ENCODE data around the gene C12orf42.

Gene C12orf42

DNA sequence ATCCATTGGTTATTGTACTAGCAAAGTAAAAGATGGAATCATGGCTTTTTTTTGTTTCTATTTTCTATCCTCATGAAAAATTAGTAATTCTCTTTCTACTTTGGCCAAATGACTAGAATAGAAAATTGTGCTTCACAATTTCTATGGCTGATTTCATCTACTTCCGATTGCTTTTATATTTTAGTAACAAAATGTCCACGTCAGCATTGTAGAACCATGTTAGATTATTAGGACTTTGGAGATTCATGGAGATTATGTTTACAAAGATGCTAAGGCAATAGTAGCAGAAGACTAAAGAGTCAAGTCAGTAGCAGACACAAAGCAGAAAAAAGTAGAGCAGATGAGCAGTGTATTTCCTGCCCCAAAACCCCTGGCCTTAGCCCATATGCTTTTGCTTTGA lies 113.6 kb downstream of the C12orf42 start:
- no peak overlapping the region for H3K9ac ChIP-seq (ENCODE audit: low read length)
- DNase-seq (ENCODE audit: low read depth), result no peak
- no peaks in the 10 kb centered on the region for H3K27me3 ChIP-seq (replicated peaks; ENCODE audit: control insufficient read depth, insufficient read depth, low read length)
- H3K36me3 ChIP-seq (ENCODE audit: control insufficient read depth, insufficient read depth, low read length, severe bottlenecking), result no peaks in the 10 kb centered on the region
- no peak overlapping the region for H3K4me3 ChIP-seq (ENCODE audit: low read length)
- no peaks in the 10 kb centered on the region for H3K9me3 ChIP-seq (ENCODE audit: control insufficient read depth, low read length)
- H3K4me1 ChIP-seq (ENCODE audit: control insufficient read depth, insufficient read depth, low read length), result no peaks in the 10 kb centered on the region

DNA sequence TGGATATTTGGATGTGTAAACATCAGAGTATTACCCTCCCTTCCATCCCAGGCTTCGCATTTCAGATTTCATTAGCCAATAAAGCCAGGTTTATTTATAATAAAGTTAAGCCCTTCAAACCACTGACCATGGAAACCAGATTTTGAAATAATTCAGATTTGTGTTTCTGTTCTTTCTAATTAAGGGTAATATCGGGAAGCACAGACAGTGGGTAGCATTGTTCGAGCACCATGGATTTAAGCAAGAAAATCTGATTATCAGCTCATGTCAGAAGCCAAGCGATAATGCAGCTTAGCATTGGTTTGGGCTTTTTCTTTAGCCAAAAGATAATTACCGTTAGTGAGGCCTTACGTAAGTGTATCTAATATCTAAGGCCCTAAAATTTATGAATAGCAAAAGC lies 116.1 kb downstream of the C12orf42 start:
- Histone ChIP-seq H3K9me3 (ENCODE audit: control insufficient read depth, low read length) (no peaks in the 10 kb centered on the region), H3K4me1 (ENCODE audit: control insufficient read depth, insufficient read depth, low read length) (no peaks in the 10 kb centered on the region), H3K4me3 (ENCODE audit: low read length) (no peak overlapping the region), H3K36me3 (ENCODE audit: control insufficient read depth, insufficient read depth, low read length, severe bottlenecking) (no peaks in the 10 kb centered on the region), H3K9ac (ENCODE audit: low read length) (no peak overlapping the region), H3K27me3 (replicated peaks; ENCODE audit: control insufficient read depth, insufficient read depth, low read length) (no peaks in the 10 kb centered on the region)
- DNase-seq (ENCODE audit: low read depth), result no peak

- no peak for DNase-seq (ENCODE audit: low read depth)
- Histone ChIP-seq H3K4me1 (ENCODE audit: control insufficient read depth, insufficient read depth, low read length) (no peaks in the 10 kb centered on the region), H3K9ac (ENCODE audit: low read length) (no peak overlapping the region), H3K36me3 (ENCODE audit: control insufficient read depth, insufficient read depth, low read length, severe bottlenecking) (no peaks in the 10 kb centered on the region), H3K9me3 (ENCODE audit: control insufficient read depth, low read length) (peaks cover 4% of the 10 kb centered on the region), H3K27me3 (replicated peaks; ENCODE audit: control insufficient read depth, insufficient read depth, low read length) (no peaks in the 10 kb centered on the region), H3K4me3 (ENCODE audit: low read length) (no peak overlapping the region)
Measured at GRCh38 chr12:103373088-103373523, 122.7 kb downstream of the C12orf42 start.

- H3K9ac ChIP-seq (ENCODE audit: low read length), result no peak overlapping the region
- H3K4me1 ChIP-seq (ENCODE audit: control insufficient read depth, insufficient read depth, low read length), result no peaks in the 10 kb centered on the region
- H3K9me3 ChIP-seq (ENCODE audit: control insufficient read depth, low read length), result peaks cover 4% of the 10 kb centered on the region
- no peak for DNase-seq (ENCODE audit: low read depth)
- H3K4me3 ChIP-seq (ENCODE audit: low read length), result no peak overlapping the region
- no peaks in the 10 kb centered on the region for H3K36me3 ChIP-seq (ENCODE audit: control insufficient read depth, insufficient read depth, low read length, severe bottlenecking)
- H3K27me3 ChIP-seq (replicated peaks; ENCODE audit: control insufficient read depth, insufficient read depth, low read length), result no peaks in the 10 kb centered on the region
Measured at GRCh38 chr12:103369929-103370328, 125.8 kb downstream of the C12orf42 start.

DNA sequence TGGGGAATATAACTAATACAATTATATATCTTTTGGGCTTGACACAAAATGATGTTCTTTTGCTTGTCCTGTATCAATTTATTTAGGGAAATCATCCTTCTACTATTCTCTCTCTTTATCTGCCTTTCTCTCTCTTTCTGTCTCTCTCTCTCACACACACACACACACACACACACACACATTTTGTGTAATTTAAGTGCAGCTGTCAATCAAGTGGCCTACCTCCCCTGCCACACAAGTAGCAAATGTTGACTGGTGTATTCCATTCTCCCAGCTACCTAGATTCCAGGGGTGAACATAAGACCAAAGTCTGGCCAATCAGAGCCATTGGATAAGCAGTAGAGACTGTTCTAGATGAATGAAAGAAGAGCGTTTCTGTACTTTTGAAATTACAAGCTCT lies 127.6 kb downstream of the C12orf42 start:
- Histone ChIP-seq H3K4me3 (ENCODE audit: low read length) (no peak overlapping the region), H3K4me1 (ENCODE audit: control insufficient read depth, insufficient read depth, low read length) (no peaks in the 10 kb centered on the region), H3K36me3 (ENCODE audit: control insufficient read depth, insufficient read depth, low read length, severe bottlenecking) (no peaks in the 10 kb centered on the region), H3K9me3 (ENCODE audit: control insufficient read depth, low read length) (peaks cover 4% of the 10 kb centered on the region), H3K27me3 (replicated peaks; ENCODE audit: control insufficient read depth, insufficient read depth, low read length) (no peaks in the 10 kb centered on the region), H3K9ac (ENCODE audit: low read length) (no peak overlapping the region)
- no peak for DNase-seq (ENCODE audit: low read depth)

DNA sequence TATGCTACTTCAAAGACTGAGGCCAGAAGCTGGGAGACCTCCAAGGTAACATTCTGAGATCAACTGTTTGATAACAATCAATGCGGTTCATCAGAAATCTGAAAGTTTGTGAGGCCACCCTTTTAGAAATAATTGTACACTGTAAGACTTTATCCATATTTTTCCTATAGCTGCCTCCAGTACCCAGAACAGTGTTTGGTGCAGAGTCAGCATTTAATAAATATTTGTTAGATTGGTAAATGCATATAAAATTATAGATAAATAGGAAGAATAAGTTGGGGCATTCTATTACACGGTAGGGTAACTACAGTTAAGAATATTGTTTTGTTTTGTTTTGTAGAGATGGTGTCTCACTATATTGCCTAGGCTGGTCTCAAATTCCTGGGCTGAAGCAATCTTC lies 141.4 kb downstream of the C12orf42 start:
- no peak for DNase-seq (ENCODE audit: low read depth)
- Histone ChIP-seq H3K4me1 (ENCODE audit: control insufficient read depth, insufficient read depth, low read length) (no peaks in the 10 kb centered on the region), H3K4me3 (ENCODE audit: low read length) (no peak overlapping the region), H3K36me3 (ENCODE audit: control insufficient read depth, insufficient read depth, low read length, severe bottlenecking) (no peaks in the 10 kb centered on the region), H3K9ac (ENCODE audit: low read length) (no peak overlapping the region), H3K9me3 (ENCODE audit: control insufficient read depth, low read length) (no peaks in the 10 kb centered on the region), H3K27me3 (replicated peaks; ENCODE audit: control insufficient read depth, insufficient read depth, low read length) (no peaks in the 10 kb centered on the region)

- Histone ChIP-seq H3K4me1 (ENCODE audit: control insufficient read depth, insufficient read depth, low read length) (no peaks in the 10 kb centered on the region), H3K27me3 (replicated peaks; ENCODE audit: control insufficient read depth, insufficient read depth, low read length) (no peaks in the 10 kb centered on the region), H3K36me3 (ENCODE audit: control insufficient read depth, insufficient read depth, low read length, severe bottlenecking) (no peaks in the 10 kb centered on the region), H3K4me3 (ENCODE audit: low read length) (no peak overlapping the region), H3K9ac (ENCODE audit: low read length) (no peak overlapping the region), H3K9me3 (ENCODE audit: control insufficient read depth, low read length) (no peaks in the 10 kb centered on the region)
- DNase-seq (ENCODE audit: low read depth), result no peak
Measured at GRCh38 chr12:103353913-103354312, 141.9 kb downstream of the C12orf42 start.

DNA sequence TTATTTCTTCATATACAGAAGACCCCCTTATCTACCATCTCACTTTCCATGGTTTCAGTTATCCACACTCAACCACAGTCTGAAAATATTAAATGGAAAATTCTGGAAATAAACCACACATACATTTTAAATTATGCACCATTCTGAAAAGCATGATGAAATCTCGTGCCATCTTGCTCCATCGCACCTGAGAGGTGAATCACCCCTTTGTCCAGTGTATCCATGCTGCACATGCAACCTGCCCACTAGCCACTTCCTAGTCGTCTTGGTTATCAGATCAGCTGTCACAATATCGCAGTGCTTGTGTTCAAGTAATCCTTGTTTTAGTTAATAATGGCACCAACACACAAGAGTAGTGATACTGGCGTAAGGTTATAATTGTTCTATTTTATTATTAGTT lies 145.7 kb downstream of the C12orf42 start:
- peaks cover 4% of the 10 kb centered on the region for H3K9me3 ChIP-seq (ENCODE audit: control insufficient read depth, low read length)
- H3K4me1 ChIP-seq (ENCODE audit: control insufficient read depth, insufficient read depth, low read length), result no peaks in the 10 kb centered on the region
- no peak for DNase-seq (ENCODE audit: low read depth)
- no peak overlapping the region for H3K9ac ChIP-seq (ENCODE audit: low read length)
- no peak overlapping the region for H3K4me3 ChIP-seq (ENCODE audit: low read length)
- no peaks in the 10 kb centered on the region for H3K36me3 ChIP-seq (ENCODE audit: control insufficient read depth, insufficient read depth, low read length, severe bottlenecking)
- H3K27me3 ChIP-seq (replicated peaks; ENCODE audit: control insufficient read depth, insufficient read depth, low read length), result no peaks in the 10 kb centered on the region

DNA sequence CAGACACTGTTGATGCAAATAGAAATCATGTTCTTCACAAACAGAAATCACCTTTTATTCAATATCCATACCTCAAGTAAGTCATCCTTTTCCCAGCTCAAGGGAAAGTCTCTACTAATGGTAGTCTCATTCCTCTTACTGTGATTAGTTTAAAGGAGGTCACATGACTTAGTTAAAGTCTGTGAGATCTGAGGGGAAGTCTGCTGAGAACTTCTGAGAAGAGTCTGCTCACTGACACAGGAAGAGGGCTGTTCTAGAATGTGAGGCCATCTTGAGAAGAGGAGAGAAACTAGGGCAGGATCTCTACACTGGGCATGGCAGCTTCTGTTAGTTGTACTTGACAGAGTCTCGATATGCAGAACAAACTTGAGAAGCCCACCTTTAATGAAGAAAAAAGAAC lies 146.8 kb downstream of the C12orf42 start:
- H3K4me3 ChIP-seq (ENCODE audit: low read length), result no peak overlapping the region
- peaks cover 4% of the 10 kb centered on the region for H3K9me3 ChIP-seq (ENCODE audit: control insufficient read depth, low read length)
- H3K4me1 ChIP-seq (ENCODE audit: control insufficient read depth, insufficient read depth, low read length), result no peaks in the 10 kb centered on the region
- no peak overlapping the region for H3K9ac ChIP-seq (ENCODE audit: low read length)
- no peaks in the 10 kb centered on the region for H3K36me3 ChIP-seq (ENCODE audit: control insufficient read depth, insufficient read depth, low read length, severe bottlenecking)
- no peak for DNase-seq (ENCODE audit: low read depth)
- no peaks in the 10 kb centered on the region for H3K27me3 ChIP-seq (replicated peaks; ENCODE audit: control insufficient read depth, insufficient read depth, low read length)

DNA sequence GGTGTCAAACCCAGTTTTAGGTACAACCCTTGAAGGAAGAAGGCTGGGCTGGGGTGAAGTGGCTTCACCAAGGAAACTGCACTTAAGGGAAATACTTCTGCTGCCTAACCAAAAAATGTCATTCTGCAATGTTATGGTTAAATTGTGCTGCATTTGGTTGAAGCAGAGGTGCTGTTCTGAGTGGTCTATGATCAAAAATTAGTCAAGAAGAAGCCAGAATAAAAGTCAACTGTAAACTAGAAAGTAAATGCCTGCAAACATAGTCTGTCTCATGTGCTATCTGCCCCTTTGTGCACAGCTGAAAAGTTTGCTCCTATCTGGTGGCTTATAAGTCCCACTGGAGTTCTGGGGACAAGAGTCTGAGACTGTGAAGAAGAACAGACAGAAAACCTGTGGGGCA lies 158.8 kb downstream of the C12orf42 start:
- H3K36me3 ChIP-seq (ENCODE audit: control insufficient read depth, insufficient read depth, low read length, severe bottlenecking), result no peaks in the 10 kb centered on the region
- H3K9ac ChIP-seq (ENCODE audit: low read length), result no peak overlapping the region
- H3K4me3 ChIP-seq (ENCODE audit: low read length), result no peak overlapping the region
- no peaks in the 10 kb centered on the region for H3K4me1 ChIP-seq (ENCODE audit: control insufficient read depth, insufficient read depth, low read length)
- H3K9me3 ChIP-seq (ENCODE audit: control insufficient read depth, low read length), result peaks cover 7% of the 10 kb centered on the region
- DNase-seq (ENCODE audit: low read depth), result no peak
- H3K27me3 ChIP-seq (replicated peaks; ENCODE audit: control insufficient read depth, insufficient read depth, low read length), result no peaks in the 10 kb centered on the region

GRCh38 chr12:103334466-103334865 lies 161.3 kb downstream of the C12orf42 start:
- peaks cover 4% of the 10 kb centered on the region for H3K9me3 ChIP-seq (ENCODE audit: control insufficient read depth, low read length)
- DNase-seq (ENCODE audit: low read depth), result no peak
- H3K27me3 ChIP-seq (replicated peaks; ENCODE audit: control insufficient read depth, insufficient read depth, low read length), result no peaks in the 10 kb centered on the region
- no peak overlapping the region for H3K4me3 ChIP-seq (ENCODE audit: low read length)
- H3K4me1 ChIP-seq (ENCODE audit: control insufficient read depth, insufficient read depth, low read length), result no peaks in the 10 kb centered on the region
- H3K9ac ChIP-seq (ENCODE audit: low read length), result no peak overlapping the region
- no peaks in the 10 kb centered on the region for H3K36me3 ChIP-seq (ENCODE audit: control insufficient read depth, insufficient read depth, low read length, severe bottlenecking)

GRCh38 chr12:103333676-103334075 lies 162.1 kb downstream of the C12orf42 start:
- peaks cover 4% of the 10 kb centered on the region for H3K9me3 ChIP-seq (ENCODE audit: control insufficient read depth, low read length)
- no peaks in the 10 kb centered on the region for H3K4me1 ChIP-seq (ENCODE audit: control insufficient read depth, insufficient read depth, low read length)

More at GRCh38 chr12:103333676-103334075, 162.1 kb downstream of the C12orf42 start:
- H3K9ac ChIP-seq (ENCODE audit: low read length), result no peak overlapping the region
- no peaks in the 10 kb centered on the region for H3K27me3 ChIP-seq (replicated peaks; ENCODE audit: control insufficient read depth, insufficient read depth, low read length)
- DNase-seq (ENCODE audit: low read depth), result no peak
- H3K36me3 ChIP-seq (ENCODE audit: control insufficient read depth, insufficient read depth, low read length, severe bottlenecking), result no peaks in the 10 kb centered on the region
- no peak overlapping the region for H3K4me3 ChIP-seq (ENCODE audit: low read length)

Measured in adipocyte (in vitro differentiated cells).